Endothelial cell of umbilical vein (primary cell): ENCODE data around the gene ZNF142. TPM values are rescaled to one million over a fixed set of nuclear protein-coding genes. Genes with fewer than 3 reads are reported as not detected.

Experiments
- BruUV-seq: library from RNA; stranded (reverse); fragments of 400-500 nt; replicated peaks from 2 replicates; lab custom pipeline; 2021; lab: Mats Ljungman, UMichigan
- CTCF ChIA-PET: fragments of 300-600, 350-600 bp; sonication (Branson Sonifier 250); formaldehyde crosslinking; loops from one replicate; lab custom pipeline; 2021; ENCODE audit warnings: antibody characterized with exemption, inconsistent platforms; lab: Charles Lee
- POLR2A ChIA-PET: fragments of 300-600, 350-600 bp; sonication (Branson Sonifier 250); formaldehyde crosslinking; loops from one replicate; lab custom pipeline; 2021; ENCODE audit warnings: antibody characterized with exemption, inconsistent platforms; lab: Charles Lee
- DNase-seq: peaks from one replicate; pipeline ENCODE4 v3.0.0-alpha.2; 2011; ENCODE audit warnings: low read depth, low spot score
- FAIRE-seq: peaks from 2 replicates; lab custom pipeline; 2011; peaks lifted over from hg19 to GRCh38; lab: Jason Lieb, UNC
- H2AFZ ChIP-seq: 2 replicates; pipeline ENCODE4 v1.6.0; 2012; ENCODE audit warnings: low read depth, low read length, control low read depth, inconsistent platforms
- H3K27ac ChIP-seq: 2 replicates; pipeline ENCODE4 v1.5.1; 2011; ENCODE audit warnings: low read depth, mild to moderate bottlenecking, control low read depth, low read length, moderate library complexity; ENCODE audit not compliant: insufficient read depth
- H3K27me3 ChIP-seq, 2 experiments: 2 replicates each; pipeline versions ENCODE4 v1.6.0 to v1.6.1; 2011; ENCODE audit warnings: low read length in 2 of 2, mixed read lengths in 1 of 2; ENCODE audit not compliant: control insufficient read depth in 2 of 2, insufficient read depth in 2 of 2
- H3K36me3 ChIP-seq, 2 experiments: 2 replicates in 1 of 2; 3 replicates in 1 of 2; pipeline ENCODE4 v1.5.1; 2011; ENCODE audit warnings: low read length in 2 of 2, mild to moderate bottlenecking in 1 of 2, moderate library complexity in 1 of 2; ENCODE audit not compliant: control insufficient read depth in 2 of 2, insufficient read depth in 2 of 2; ENCODE audit errors: extremely low read depth in 1 of 2
- H3K4me1 ChIP-seq: 3 replicates; pipeline ENCODE4 v1.5.1; 2011; ENCODE audit warnings: mild to moderate bottlenecking, low read length; ENCODE audit not compliant: control insufficient read depth, insufficient read depth; ENCODE audit errors: extremely low read depth
- H3K4me2 ChIP-seq: 2 replicates; pipeline ENCODE4 v1.6.1; 2011; ENCODE audit warnings: low read length, control low read depth, mixed read lengths; ENCODE audit not compliant: insufficient read depth
- H3K4me3 ChIP-seq, 3 experiments: fragments of 200-600 bp in 1 of 3; sonication (generic), shearing (Covaris generic) in 1 of 3; replicated peaks in 1 of 3; 2 replicates each; pipeline ENCODE4 v1.5.1; 2011 to 2016; ENCODE audit warnings: control low read depth in 3 of 3, low read length in 3 of 3, mild to moderate bottlenecking in 2 of 3, inconsistent platforms in 1 of 3, low read depth in 1 of 3, moderate library complexity in 1 of 3; ENCODE audit not compliant: insufficient read depth in 1 of 3
- H3K79me2 ChIP-seq: 2 replicates; pipeline ENCODE4 v1.6.0; 2012; ENCODE audit warnings: low read length, inconsistent platforms; ENCODE audit not compliant: control insufficient read depth, insufficient read depth
- H3K9ac ChIP-seq: replicated peaks from 2 replicates; pipeline ENCODE3; 2011; ENCODE audit warnings: low read length, control low read depth; ENCODE audit not compliant: insufficient read depth; ENCODE audit errors: extremely low read depth
- H3K9me1 ChIP-seq: replicated peaks from 3 replicates; pipeline ENCODE4 v1.6.0; 2011; ENCODE audit warnings: mild to moderate bottlenecking, low read length; ENCODE audit not compliant: control insufficient read depth, insufficient read depth; ENCODE audit errors: extremely low read depth
- H3K9me3 ChIP-seq: replicated peaks from 2 replicates; pipeline ENCODE4 v1.5.1; 2012; ENCODE audit warnings: low read length, inconsistent platforms; ENCODE audit not compliant: control insufficient read depth, insufficient read depth
- H4K20me1 ChIP-seq: replicated peaks from 2 replicates; pipeline ENCODE3; 2011; ENCODE audit warnings: mild to moderate bottlenecking, low read length; ENCODE audit not compliant: control insufficient read depth, insufficient read depth; ENCODE audit errors: extremely low read depth
- CTCF ChIP-seq, 2 donors: IDR thresholded peaks; 1 replicate in 1 of 2; 2 replicates in 1 of 2; pipeline ENCODE4 v1.5.1; 2011; ENCODE audit warnings: low read length in 2 of 2, mild to moderate bottlenecking in 2 of 2, moderate library complexity in 2 of 2, control low read depth in 1 of 2, inconsistent platforms in 1 of 2, low read depth in 1 of 2; ENCODE audit not compliant: insufficient read depth in 1 of 2; ENCODE audit errors: extremely low read depth in 1 of 2
- EZH2 ChIP-seq: IDR thresholded peaks from 2 replicates; pipeline ENCODE4 v1.6.1; 2012; ENCODE audit warnings: borderline replicate concordance, low read depth, mild to moderate bottlenecking, moderate library complexity, low read length, inconsistent platforms; ENCODE audit not compliant: severe bottlenecking
- FOS ChIP-seq: IDR thresholded peaks from 2 replicates; pipeline ENCODE4 v1.6.1; 2011; ENCODE audit warnings: mild to moderate bottlenecking, low read length, moderate library complexity, borderline replicate concordance; ENCODE audit not compliant: insufficient read depth
- GATA2 ChIP-seq: IDR thresholded peaks from 2 replicates; pipeline ENCODE4 v1.7.0; 2011; ENCODE audit warnings: low read depth, mild to moderate bottlenecking, moderate library complexity, mixed read lengths, low read length; ENCODE audit not compliant: insufficient read length, insufficient read depth
- JUN ChIP-seq: IDR thresholded peaks from 2 replicates; pipeline ENCODE4 v1.6.1; 2011; ENCODE audit warnings: borderline replicate concordance, low read depth; ENCODE audit not compliant: insufficient read length, insufficient read depth
- MAX ChIP-seq: IDR thresholded peaks from 2 replicates; pipeline ENCODE4 v1.6.1; 2011; ENCODE audit not compliant: insufficient read depth, insufficient read length
- MYC ChIP-seq: IDR thresholded peaks from one replicate; pipeline ENCODE4 v1.6.1; 2011; ENCODE audit warnings: mild to moderate bottlenecking, low read depth, low read length
- POLR2A ChIP-seq: IDR thresholded peaks from 2 replicates; pipeline ENCODE4 v1.6.1; 2012; ENCODE audit warnings: low read depth, mild to moderate bottlenecking, control low read depth, low read length
- POLR2AphosphoS5 ChIP-seq: IDR thresholded peaks from 2 replicates; pipeline ENCODE4 v1.6.1; 2012; ENCODE audit warnings: low read depth, mild to moderate bottlenecking, control low read depth, low read length, moderate library complexity; ENCODE audit not compliant: insufficient read depth
- dilution Hi-C: fragments of 300-500 bp; cut with MboI; formaldehyde crosslinking; loops from one replicate; pipeline ENCODE4 v1.15.0; 2019; ENCODE audit warnings: low sequenced_read_pairs; ENCODE audit not compliant: extremely low pct_ligation_motif_present
- intact Hi-C: fragments of 100-400 bp; cut with micrococcal nuclease; formaldehyde crosslinking; loops from one replicate; pipeline ENCODE4 v1.10.0; 2022
- polyA plus RNA-seq, 4 experiments: library from polyadenylated mRNA; depleted of rRNA in 3 of 4; stranded (reverse) in 3 of 4; unstranded in 1 of 4; fragments of >200 nt; gene quantifications; 2 replicates each; pipeline versions ENCODE4 v1.2.1 to v1.2.3, GENCODE V29; 2011 to 2012; ENCODE audit warnings: missing spikeins in 1 of 4
- total RNA-seq: library from RNA; stranded (reverse); gene quantifications from 2 replicates; pipeline ENCODE4 v1.2.3, GENCODE V29; 2021

The ZNF142 gene
- total and polyA plus RNA-seq, 2 donors (not counting 3 experiments of a cell fraction or from before 2014, with no cell fraction given), result 14.5 to 34.5 TPM

GRCh38 chr2:218607436-218608115 lies 51.8 kb downstream of the ZNF142 start, which contains the start of gene PLCD4:
TSS of gene PLCD4 (plus strand) at chr2:218607899. CDS start at chr2:218615740, 7,841 bp downstream.
- H3K9ac ChIP-seq, result no peak within 1 kb of the TSS
- H3K4me1 ChIP-seq, result peaks cover 10% of the 10 kb centered on the region
- TF ChIP-seq FOS, result no peak
- peak; percentile 41 for TF ChIP-seq POLR2A
- TF ChIP-seq POLR2AphosphoS5, result peak; percentile 28
- no peaks in the 10 kb centered on the region for H3K9me3 ChIP-seq
- POLR2A ChIA-PET, result interaction anchor here (0.6 to 1.3 kb wide), 4 partner anchors 19 to 52 kb away, joined by 3 to 5 read pairs (median 4); partner anchors contain the start of genes BCS1L and ZNF142
- no peak within 1 kb of the TSS for H3K27ac ChIP-seq
- H3K36me3 ChIP-seq, result no peaks in the 10 kb centered on the region
- no TSS peak for BruUV-seq
- intact Hi-C loops, result no loop called here
- FAIRE-seq, result peak; percentile 60
- CTCF ChIA-PET, result interaction anchor here (0.7 to 3.2 kb wide), 14 partner anchors 9 to 240 kb away, joined by 3 to 21 read pairs (median 5); partner anchors contain the start of genes BCS1L, TTLL4 and ZNF142
- peak; percentile 79 for DNase-seq
- peak within 1 kb of the TSS; percentile 88 for H2AFZ ChIP-seq
- H3K79me2 ChIP-seq, result no peaks in the 10 kb centered on the region
- dilution Hi-C loops, result no loop called here
- no peaks in the 10 kb centered on the region for H4K20me1 ChIP-seq
- no peaks in the 10 kb centered on the region for H3K9me1 ChIP-seq
- H3K4me3 ChIP-seq, result no peak within 1 kb of the TSS
- peaks cover 0 to 2% of the 10 kb centered on the region in 2 experiments for H3K27me3 ChIP-seq
- H3K4me2 ChIP-seq, result peak within 1 kb of the TSS; percentile 41

- ChIA-PET CTCF (no interaction called here), POLR2A (no interaction called here)
- peaks cover 10% of the 10 kb centered on the region for H3K4me1 ChIP-seq
- no peaks in the 10 kb centered on the region for H3K27me3 ChIP-seq
- no peaks in the 10 kb centered on the region for H4K20me1 ChIP-seq
- no peak overlapping the region for H3K9ac ChIP-seq
- H3K4me2 ChIP-seq, result no peak overlapping the region
- H3K79me2 ChIP-seq, result no peaks in the 10 kb centered on the region
- peak; percentile 26 for DNase-seq
- no peak for FAIRE-seq
- H3K4me3 ChIP-seq, result no peak overlapping the region
- TF ChIP-seq POLR2AphosphoS5 (no peak), JUN (no peak), MYC (no peak), MAX (no peak), EZH2 (no peak), GATA2 (no peak), FOS (no peak), CTCF (IDR thresholded peaks at IDR 0.05; ENCODE audit: extremely low read depth in 1 of 2, insufficient read depth in 1 of 2, low read depth in 1 of 2, low read length in 2 of 2) (no peak), POLR2A (no peak)
- no peaks in the 10 kb centered on the region for H3K9me1 ChIP-seq
- dilution Hi-C loops (no loop called here), intact Hi-C loops (no loop called here)
- H3K36me3 ChIP-seq, result no peaks in the 10 kb centered on the region
- no TSS peak for BruUV-seq
- H3K27ac ChIP-seq, result no peak overlapping the region
- no peaks in the 10 kb centered on the region for H3K9me3 ChIP-seq
- H2AFZ ChIP-seq, result no peak overlapping the region
Measured at GRCh38 chr2:218605432-218605831, 54.0 kb downstream of the ZNF142 start.
